ENCODE measurements around the gene ANKRD55. TPM values are rescaled to one million over a fixed set of nuclear protein-coding genes. Genes with fewer than 3 reads are reported as not detected.

ANKRD55 gene
- total and polyA plus RNA-seq, 2 of the 8 experiments (the other 6 are each of a cell fraction or from before 2014, with no cell fraction given) = not detected

DNA sequence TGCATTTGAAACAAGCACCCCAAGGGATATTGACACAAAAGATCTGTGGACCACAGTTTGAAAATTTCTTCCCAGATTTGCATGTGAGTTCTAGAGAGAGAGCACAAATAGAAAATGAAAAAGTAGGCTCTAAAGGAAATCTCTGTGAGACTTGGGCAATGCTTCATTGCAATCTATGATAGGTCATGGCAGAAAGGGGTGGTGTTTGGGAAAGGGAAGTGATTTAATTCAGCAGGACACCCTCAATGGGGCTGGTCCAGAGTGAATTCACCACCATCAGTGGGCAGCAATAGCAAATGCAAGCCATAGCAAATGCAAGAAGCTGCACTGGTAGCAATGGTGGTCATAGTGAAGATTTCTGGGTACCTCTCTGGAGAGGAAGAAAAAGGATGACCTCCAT lies 58.1 kb downstream of the ANKRD55 start:
- Histone ChIP-seq H3K9ac (replicated peaks in 1 of 4; ENCODE audit: extremely low read depth in 1 of 4, low read depth in 3 of 4, low read length in 3 of 4) (no peak overlapping the region), H3K14ac (ENCODE audit: insufficient read length) (no peak overlapping the region), H3K23me2 (ENCODE audit: low read depth, low read length) (no peaks in the 10 kb centered on the region), H4K20me1 (replicated peaks in 1 of 2; ENCODE audit: control insufficient read depth in 1 of 2, insufficient read depth in 2 of 2, low read length in 2 of 2) (no peaks in the 10 kb centered on the region), H2AFZ (ENCODE audit: low read length) (0 out of 2 replicates have a peak overlapping the region, but pooled peaks have one; percentile 22), H3K36me3 (ENCODE audit: control insufficient read depth in 2 of 4, insufficient read depth in 4 of 4, low read length in 3 of 4) (no peaks in the 10 kb centered on the region), H3K4me2 (ENCODE audit: insufficient read depth in 1 of 2, low read depth in 2 of 2, low read length in 2 of 2) (no peak overlapping the region), H4K91ac (replicated peaks; ENCODE audit: insufficient read length, low read length) (no peak overlapping the region), H2BK120ac (replicated peaks; ENCODE audit: low read depth, low read length) (no peak overlapping the region), H3K4ac (replicated peaks; ENCODE audit: insufficient read length, low read depth, low read length) (no peak overlapping the region), H4K5ac (ENCODE audit: insufficient read length, low read depth, low read length) (no peak overlapping the region), H3K79me2 (ENCODE audit: control insufficient read depth in 1 of 2, insufficient read depth in 2 of 2, low read length in 2 of 2) (no peaks in the 10 kb centered on the region), H3K79me1 (ENCODE audit: low read depth, low read length) (no peaks in the 10 kb centered on the region), H3K9me3 (ENCODE audit: insufficient read depth in 2 of 2, low read depth in 1 of 2, low read length in 1 of 2) (no peaks in the 10 kb centered on the region; a peak in 1 of 4 replicates), H2BK20ac (ENCODE audit: low read length) (peak overlapping the region; percentile 76; the same call in 1 of the 2 replicates), H2BK5ac (ENCODE audit: low read depth, low read length) (0 out of 2 replicates have a peak overlapping the region, but pooled peaks have one; percentile 19), H3K23ac (ENCODE audit: insufficient read length) (no peak overlapping the region), H3K18ac (ENCODE audit: extremely low read depth, low read length) (peak overlapping the region; percentile 44; the same call in 1 of the 2 replicates), H3K27ac (ENCODE audit: low read depth, low read length) (no peak overlapping the region), H3K4me3 (ENCODE audit: extremely low read depth in 1 of 4, insufficient read depth in 2 of 4, low read depth in 3 of 4, low read length in 4 of 4) (no peak overlapping the region), H4K8ac (ENCODE audit: extremely low read depth, insufficient read depth, low read length) (no peak overlapping the region), H3K4me1 (replicated peaks in 1 of 4; ENCODE audit: control insufficient read depth in 3 of 4, insufficient read depth in 4 of 4, low read length in 3 of 4) (peaks cover 0 to 3% (median 2%) of the 10 kb centered on the region in 4 experiments; a peak in 2 of 7 replicates), H2BK12ac (ENCODE audit: low read depth, low read length) (peak overlapping the region; percentile 90; the same call in 1 of the 2 replicates), H3K27me3 (replicated peaks in 1 of 4; ENCODE audit: control insufficient read depth in 3 of 4, extremely low read depth in 1 of 4, insufficient read depth in 3 of 4, low read length in 3 of 4) (no peaks in the 10 kb centered on the region), H2AK5ac (ENCODE audit: low read depth, low read length) (no peak overlapping the region), H3K56ac (replicated peaks; ENCODE audit: insufficient read length, low read depth, low read length) (no peak overlapping the region), H2BK15ac (ENCODE audit: low read length) (peak overlapping the region; percentile 54; the same call in 1 of the 2 replicates)
- POLR2A ChIA-PET (ENCODE audit: partially characterized antibody) = no interaction called here
- CTCF ChIA-PET (ENCODE audit: partially characterized antibody) = interaction anchor here (1.9 kb wide), 1 partner anchor 103 kb away, joined by 4 read pairs; no protein-coding TSS in a partner anchor
- TF ChIP-seq CTBP2 (IDR thresholded peaks at IDR 0.05; ENCODE audit: borderline replicate concordance, insufficient read depth, insufficient read length, low read length) = no peak
- TF ChIP-seq BCL11A (IDR thresholded peaks at IDR 0.05; ENCODE audit: low read depth in 2 of 2, low read length in 2 of 2) = no peak
- TF ChIP-seq, protein P1, sequence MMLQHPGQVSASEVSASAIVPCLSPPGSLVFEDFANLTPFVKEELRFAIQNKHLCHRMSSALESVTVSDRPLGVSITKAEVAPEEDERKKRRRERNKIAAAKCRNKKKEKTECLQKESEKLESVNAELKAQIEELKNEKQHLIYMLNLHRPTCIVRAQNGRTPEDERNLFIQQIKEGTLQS (IDR thresholded peaks at IDR 0.05; ENCODE audit: insufficient read depth, low read depth, low read length) = no peak
- TF ChIP-seq GABPA (IDR thresholded peaks at IDR 0.05; ENCODE audit: borderline replicate concordance, insufficient read depth, low read length) = no peak
- no peak for TF ChIP-seq RXRA (IDR thresholded peaks at IDR 0.05; ENCODE audit: insufficient read depth, low read depth, low read length)
- no peak for TF ChIP-seq FOSL1 (IDR thresholded peaks at IDR 0.05; ENCODE audit: insufficient read depth, low read depth, low read length)
- TF ChIP-seq TBP (IDR thresholded peaks at IDR 0.05; ENCODE audit: low read depth, low read length) = no peak
- no peak for TF ChIP-seq BACH1 (IDR thresholded peaks at IDR 0.05; ENCODE audit: low read length)
- TF ChIP-seq KDM5A (IDR thresholded peaks at IDR 0.05; ENCODE audit: low read length) = no peak
- no peak for DNase-seq (ENCODE audit: low read depth in 1 of 2, low spot score in 2 of 2)
- FAIRE-seq = no peak
